ENCODE results near the gene RABGGTB. TPM values are rescaled to one million over a fixed set of nuclear protein-coding genes. Genes with fewer than 3 reads are reported as not detected.
A peak's percentile ranks its signal among the peaks of the same experiment; 100 is the strongest.

Gene RABGGTB
- total and polyA plus RNA-seq, 9 of the 15 experiments (the other 6 are each of a cell fraction or from before 2014, with no cell fraction given) = 148 to 354 (median 206) TPM

GRCh38 chr1:75796376-75797272, 10.6 kb downstream of the RABGGTB start, which contains the start of gene MSH4 (continued):
- TF ChIP-seq MITF (IDR thresholded peaks at IDR 0.05) (0 out of 2 replicates have a peak, but pooled peaks have one; percentile 3), SUPT5H (IDR thresholded peaks at IDR 0.05) (peak; percentile 95), SRF (CRISPR knock-in tag; IDR thresholded peaks at IDR 0.05) (peak in 1 of 2 experiments; percentile 43; a peak in 2 of 4 replicates), ZNF436 (CRISPR knock-in tag; IDR thresholded peaks at IDR 0.05) (peak; percentile 9; the same call in 1 of the 2 replicates), ZNF586 (CRISPR knock-in tag; conservative IDR thresholded peaks at IDR 0.05) (peak; percentile 86), ZNF121 (CRISPR knock-in tag; conservative IDR thresholded peaks at IDR 0.05) (no peak), PREB (CRISPR knock-in tag; IDR thresholded peaks at IDR 0.05) (no peak), FOXA3 (CRISPR knock-in tag; conservative IDR thresholded peaks at IDR 0.05 in 1 of 2, IDR thresholded peaks at IDR 0.05 in 1 of 2) (peak; percentile 46 to 52; a peak in 2 of 4 replicates)

Data from K562 (cell line).